K562 (cell line): ENCODE data around the gene PLSCR5. TPM values are rescaled to one million over a fixed set of nuclear protein-coding genes. Genes with fewer than 3 reads are reported as not detected.

Experiments
- ATAC-seq: fragments of 200-7000 bp; cut with Tn5 transposase; 3 replicates; pipeline ENCODE4 v1.9.1; 2020; ENCODE audit warnings: moderate library complexity
- BruUV-seq: library from RNA; stranded (reverse); fragments of 400-500 nt; replicated peaks from 2 replicates; lab custom pipeline; 2021; lab: Mats Ljungman, UMichigan
- CTCF ChIA-PET: fragments of 300-600 bp; formaldehyde crosslinking; extraction: SDS; loops from one replicate; lab custom pipeline; 2021; ENCODE audit warnings: low intra/inter-chr PET ratio; lab: Yijun Ruan, JAX
- POLR2A ChIA-PET: fragments of 300-600, 350-650 bp; sonication (Branson Sonifier 250); formaldehyde crosslinking; extraction: SDS; loops from one replicate; lab custom pipeline; 2021; ENCODE audit warnings: antibody characterized with exemption, inconsistent platforms; lab: Yijun Ruan, JAX
- DNase-seq, 4 experiments: peaks; one replicate each; pipeline versions ENCODE4 v3.0.0 to v3.0.0-alpha.2; 2011 to 2018; ENCODE audit warnings: low spot score in 3 of 4, mixed read lengths in 3 of 4; ENCODE audit errors: extremely low read depth in 1 of 4
- FAIRE-seq: peaks from 2 replicates; lab custom pipeline; 2011; peaks lifted over from hg19 to GRCh38; lab: Jason Lieb, UNC
- H2AFZ ChIP-seq: 2 replicates; pipeline ENCODE4 v1.6.0; 2011; ENCODE audit warnings: low read depth, low read length, control low read depth, inconsistent platforms
- H3K27ac ChIP-seq: fragments of 200-600 bp; 3 replicates; pipeline ENCODE4 v1.8.0; 2011; ENCODE audit warnings: low read depth, mild to moderate bottlenecking, control low read depth, inconsistent platforms, low read length, moderate library complexity, mixed read lengths; ENCODE audit errors: extremely low read depth
- H3K27me3 ChIP-seq, 2 experiments: fragments of 300-600 bp in 1 of 2; 2 replicates in 1 of 2; 3 replicates in 1 of 2; pipeline versions ENCODE4 v1.6.0 to v1.8.0; 2011; ENCODE audit warnings: inconsistent platforms in 2 of 2, low read length in 2 of 2, mild to moderate bottlenecking in 1 of 2, mixed read lengths in 1 of 2, moderate library complexity in 1 of 2; ENCODE audit not compliant: control insufficient read depth in 2 of 2, insufficient read depth in 2 of 2
- H3K36me3 ChIP-seq: fragments of 300-600 bp; 3 replicates; pipeline ENCODE4 v1.8.0; 2011; ENCODE audit warnings: mild to moderate bottlenecking, low read length, inconsistent platforms; ENCODE audit not compliant: control insufficient read depth, insufficient read depth
- H3K4me1 ChIP-seq, 2 experiments: fragments of 200-600 bp in 1 of 2; replicated peaks in 1 of 2; 2 replicates in 1 of 2; 3 replicates in 1 of 2; pipeline versions ENCODE4 v1.5.1 to v1.8.0; 2011; ENCODE audit warnings: inconsistent platforms in 2 of 2, low read length in 2 of 2, mild to moderate bottlenecking in 1 of 2, mixed read lengths in 1 of 2, moderate library complexity in 1 of 2; ENCODE audit not compliant: control insufficient read depth in 2 of 2, insufficient read depth in 2 of 2
- H3K4me2 ChIP-seq: 2 replicates; pipeline ENCODE4 v1.6.1; 2011; ENCODE audit warnings: low read length, control low read depth, inconsistent platforms, mixed read lengths; ENCODE audit not compliant: insufficient read depth
- H3K4me3 ChIP-seq: fragments of 200-600 bp; sonication (generic), shearing (Covaris generic); 2 replicates; pipeline ENCODE4 v1.5.1; 2016; ENCODE audit warnings: control low read depth, inconsistent platforms
- H3K79me2 ChIP-seq: fragments of 200-600 bp; 3 replicates; pipeline ENCODE4 v1.8.0; 2011; ENCODE audit warnings: low read length, inconsistent platforms; ENCODE audit not compliant: control insufficient read depth, insufficient read depth
- H3K9ac ChIP-seq, 2 experiments: 2 replicates each; pipeline versions ENCODE4 v1.6.0 to v1.6.1; 2011; ENCODE audit warnings: low read depth in 2 of 2, low read length in 2 of 2, control low read depth in 1 of 2, inconsistent platforms in 1 of 2, mild to moderate bottlenecking in 1 of 2, mixed read lengths in 1 of 2; ENCODE audit not compliant: insufficient read depth in 1 of 2
- H3K9me1 ChIP-seq: one replicate; pipeline ENCODE4 v1.6.0; 2011; ENCODE audit warnings: inconsistent platforms, mild to moderate bottlenecking, low read length, moderate library complexity; ENCODE audit not compliant: control insufficient read depth, insufficient read depth
- H3K9me3 ChIP-seq: replicated peaks from 2 replicates; pipeline ENCODE4 v1.5.1; 2011; ENCODE audit warnings: low read depth, low read length, inconsistent platforms; ENCODE audit not compliant: control insufficient read depth, insufficient read depth
- H4K20me1 ChIP-seq: replicated peaks from 2 replicates; pipeline ENCODE4 v1.6.1; 2011; ENCODE audit warnings: low read length, inconsistent platforms, mixed read lengths; ENCODE audit not compliant: control insufficient read depth, insufficient read depth
- CAMTA2 ChIP-seq: fragments of 250-450 bp; sonication (Bioruptor Pico); conservative IDR thresholded peaks from 2 replicates; pipeline ENCODE4 v1.5.1; 2022
- EGR1 ChIP-seq: fragments of 450-650 bp; conservative IDR thresholded peaks from 2 replicates; pipeline ENCODE4 v1.6.1; 2017; ENCODE audit warnings: mild to moderate bottlenecking
- FIP1L1 ChIP-seq: fragments of 200-400 bp; formaldehyde crosslinking; IDR thresholded peaks from 2 replicates; pipeline ENCODE4 v1.6.1; 2018; ENCODE audit warnings: mild to moderate bottlenecking, low read depth, low read length; ENCODE audit not compliant: poor library complexity, severe bottlenecking
- HNRNPK ChIP-seq: fragments of 200-400 bp; formaldehyde crosslinking; IDR thresholded peaks from one replicate; pipeline ENCODE4 v1.6.1; 2018; ENCODE audit warnings: mild to moderate bottlenecking, low read depth, low read length; ENCODE audit not compliant: poor library complexity, severe bottlenecking
- MCM2 ChIP-seq: fragments of 450-650 bp; IDR thresholded peaks from 2 replicates; pipeline ENCODE4 v1.6.1; 2017; ENCODE audit warnings: low read depth, mild to moderate bottlenecking
- NONO ChIP-seq, 2 experiments: fragments of 200-400 bp in 1 of 2; fragments of 450-650 bp in 1 of 2; formaldehyde crosslinking in 1 of 2; IDR thresholded peaks; 2 replicates each; pipeline ENCODE4 v1.6.1; 2017; ENCODE audit warnings: low read depth in 2 of 2, mild to moderate bottlenecking in 2 of 2, moderate library complexity in 2 of 2, low read length in 1 of 2
- PML ChIP-seq: IDR thresholded peaks from 2 replicates; pipeline ENCODE4 v1.6.1; 2012; ENCODE audit warnings: low read length, inconsistent platforms
- POLR2AphosphoS5 ChIP-seq: IDR thresholded peaks from 2 replicates; pipeline ENCODE4 v1.6.1; 2011; ENCODE audit warnings: mild to moderate bottlenecking, low read depth, low read length, moderate library complexity; ENCODE audit not compliant: control insufficient read depth, insufficient read depth
- TAF7 ChIP-seq: fragments of 450-650 bp; IDR thresholded peaks from 2 replicates; pipeline ENCODE4 v1.6.1; 2016; ENCODE audit warnings: missing genetic modification characterization, missing compliant biosample characterization
- TBP ChIP-seq: optimal IDR thresholded peaks from 2 replicates; pipeline ENCODE3; 2011; ENCODE audit warnings: low read depth, low read length, improper control_type of control experiment
- TCF3 ChIP-seq: sonication (generic); formaldehyde crosslinking; IDR thresholded peaks from 2 replicates; pipeline ENCODE4 v1.4.0; 2020; ENCODE audit warnings: mild to moderate bottlenecking, missing genetic modification reagents
- XRCC5 ChIP-seq: fragments of 200-400 bp; formaldehyde crosslinking; IDR thresholded peaks from 2 replicates; pipeline ENCODE4 v1.6.1; 2017; ENCODE audit warnings: low read depth, mild to moderate bottlenecking, low read length
- ZNF239 ChIP-seq: fragments of 250-450 bp; sonication (Bioruptor Pico); IDR thresholded peaks from 2 replicates; pipeline ENCODE4 v1.4.0; 2020; ENCODE audit warnings: mild to moderate bottlenecking
- WGBS: fragments of 100-300 bp; shearing (Covaris generic); methylation state at CpG from one replicate; pipeline ENCODE4 v1.1.6; 2016; ENCODE audit warnings: low coverage, mixed read lengths; ENCODE audit not compliant: insufficient coverage; ENCODE audit errors: missing lambda C conversion rate; 5-methylcytosine and 5-hydroxymethylcytosine counted together
- in situ Hi-C: fragments of 300-500 bp; cut with MboI; formaldehyde crosslinking; loops from 4 replicates; pipeline ENCODE4 v1.15.0; 2018; ENCODE audit warnings: inconsistent platforms, mixed read lengths
- intact Hi-C: fragments of 100-400 bp; cut with micrococcal nuclease; formaldehyde crosslinking; loops from 2 replicates; pipeline ENCODE4 v1.14.2; 2022
- polyA plus RNA-seq, 8 experiments: library from polyadenylated mRNA; depleted of rRNA in 4 of 8; stranded (reverse) in 5 of 8; unstranded in 3 of 8; fragments of >200 nt; fragmentation: Nextera tagmentation in 2 of 8; fragmentation: Illumina TruSeq in 1 of 8; extraction: Ambion mirVana in 2 of 8; extraction: Trizol in 1 of 8; gene quantifications; 2 replicates each; pipeline versions ENCODE4 v1.2.1 to v1.2.3, GENCODE V29; 2011 to 2014; ENCODE audit warnings: inconsistent platforms in 1 of 8, missing spikeins in 1 of 8
- total RNA-seq, 7 experiments: library from RNA; depleted of rRNA in 6 of 7; stranded (reverse); fragments of >200 nt in 6 of 7; fragmentation: Illumina TruSeq in 2 of 7; extraction: Trizol in 2 of 7; gene quantifications; 2 replicates each; pipeline versions ENCODE4 v1.2.1 to v1.2.3, GENCODE V29; 2011 to 2021; ENCODE audit warnings: low replicate concordance in 1 of 7
- TF ChIP-seq, protein P1 (sequence below): fragments of 250-450 bp; sonication (Bioruptor Pico); IDR thresholded peaks from 2 replicates; pipeline ENCODE4 v1.8.0; 2022; ENCODE audit warnings: inconsistent platforms, mild to moderate bottlenecking, moderate library complexity, borderline replicate concordance
- TF ChIP-seq, protein P2 (sequence below): fragments of 450-650 bp; formaldehyde crosslinking; IDR thresholded peaks from 2 replicates; pipeline ENCODE4 v1.4.0; 2020; ENCODE audit warnings: mild to moderate bottlenecking, moderate library complexity

The PLSCR5 gene
- total and polyA plus RNA-seq, 9 of the 15 experiments (the other 6 are each of a cell fraction or from before 2014, with no cell fraction given), result not detected

DNA sequence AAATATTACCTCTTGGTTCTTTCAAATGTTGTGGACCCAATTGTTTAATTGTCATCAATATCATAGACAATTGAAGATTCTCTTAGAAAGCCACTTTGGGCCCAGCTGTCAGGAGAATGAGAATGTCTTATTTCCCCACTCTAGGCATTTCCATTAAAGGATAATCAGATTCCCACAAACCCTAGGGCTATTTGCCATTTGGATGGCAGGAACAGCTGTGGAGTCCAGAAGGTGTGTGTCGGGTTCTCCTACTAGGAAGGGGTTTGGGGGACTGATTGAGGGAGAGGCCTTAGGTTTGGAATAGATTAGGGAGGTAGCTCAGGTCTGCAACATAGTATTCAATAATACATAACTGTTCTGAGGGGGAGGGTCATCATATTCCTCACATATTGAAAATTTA, 35.2 kb upstream of the PLSCR5 start:
- H3K9ac ChIP-seq, result no peak overlapping the region
- 0% methylated on average over 1 of the region's 1 CpG for WGBS
- H3K9me1 ChIP-seq, result no peaks in the 10 kb centered on the region
- H3K27me3 ChIP-seq, result no peaks in the 10 kb centered on the region
- CTCF ChIA-PET, result no interaction called here
- no peak overlapping the region for H3K4me2 ChIP-seq
- in situ Hi-C loops (no loop called here), intact Hi-C loops (loop anchor here (2.0 to 10.0 kb wide), 3 partner anchors 50 to 576 kb away; no protein-coding TSS in a partner anchor)
- DNase-seq (no peak), ATAC-seq (no peak), FAIRE-seq (no peak)
- H2AFZ ChIP-seq, result no peak overlapping the region
- BruUV-seq, result no TSS peak
- no peak overlapping the region for H3K27ac ChIP-seq
- no peak overlapping the region for H3K4me3 ChIP-seq
- no peaks in the 10 kb centered on the region for H3K4me1 ChIP-seq
- H4K20me1 ChIP-seq, result no peaks in the 10 kb centered on the region
- no peaks in the 10 kb centered on the region for H3K36me3 ChIP-seq
- no peaks in the 10 kb centered on the region for H3K79me2 ChIP-seq
- POLR2A ChIA-PET, result no interaction called here
- no peaks in the 10 kb centered on the region for H3K9me3 ChIP-seq
- TF ChIP-seq MCM2, result no peak
- no peak for TF ChIP-seq EGR1
- no peak for TF ChIP-seq POLR2AphosphoS5
- TF ChIP-seq CAMTA2 (CRISPR knock-in tag), result no peak
- TF ChIP-seq, protein P1, sequence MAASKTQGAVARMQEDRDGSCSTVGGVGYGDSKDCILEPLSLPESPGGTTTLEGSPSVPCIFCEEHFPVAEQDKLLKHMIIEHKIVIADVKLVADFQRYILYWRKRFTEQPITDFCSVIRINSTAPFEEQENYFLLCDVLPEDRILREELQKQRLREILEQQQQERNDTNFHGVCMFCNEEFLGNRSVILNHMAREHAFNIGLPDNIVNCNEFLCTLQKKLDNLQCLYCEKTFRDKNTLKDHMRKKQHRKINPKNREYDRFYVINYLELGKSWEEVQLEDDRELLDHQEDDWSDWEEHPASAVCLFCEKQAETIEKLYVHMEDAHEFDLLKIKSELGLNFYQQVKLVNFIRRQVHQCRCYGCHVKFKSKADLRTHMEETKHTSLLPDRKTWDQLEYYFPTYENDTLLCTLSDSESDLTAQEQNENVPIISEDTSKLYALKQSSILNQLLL (CRISPR knock-in tag), result no peak
- TF ChIP-seq TBP, result no peak
- TF ChIP-seq, protein P2, sequence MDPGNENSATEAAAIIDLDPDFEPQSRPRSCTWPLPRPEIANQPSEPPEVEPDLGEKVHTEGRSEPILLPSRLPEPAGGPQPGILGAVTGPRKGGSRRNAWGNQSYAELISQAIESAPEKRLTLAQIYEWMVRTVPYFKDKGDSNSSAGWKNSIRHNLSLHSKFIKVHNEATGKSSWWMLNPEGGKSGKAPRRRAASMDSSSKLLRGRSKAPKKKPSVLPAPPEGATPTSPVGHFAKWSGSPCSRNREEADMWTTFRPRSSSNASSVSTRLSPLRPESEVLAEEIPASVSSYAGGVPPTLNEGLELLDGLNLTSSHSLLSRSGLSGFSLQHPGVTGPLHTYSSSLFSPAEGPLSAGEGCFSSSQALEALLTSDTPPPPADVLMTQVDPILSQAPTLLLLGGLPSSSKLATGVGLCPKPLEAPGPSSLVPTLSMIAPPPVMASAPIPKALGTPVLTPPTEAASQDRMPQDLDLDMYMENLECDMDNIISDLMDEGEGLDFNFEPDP (CRISPR knock-in tag), result no peak
- TF ChIP-seq NONO (IDR thresholded peaks at IDR 0.05; ENCODE audit: low read depth in 2 of 2, low read length in 1 of 2), result no peak
- no peak for TF ChIP-seq PML
- no peak for TF ChIP-seq TCF3 (CRISPR knock-in tag)
- no peak for TF ChIP-seq HNRNPK
- TF ChIP-seq ZNF239 (CRISPR knock-in tag), result no peak
- TF ChIP-seq TAF7 (tag), result no peak
- TF ChIP-seq FIP1L1, result no peak
- TF ChIP-seq XRCC5, result no peak
